ENCODE measurements around the gene RUNX2. TPM values are rescaled to one million over a fixed set of nuclear protein-coding genes. Genes with fewer than 3 reads are reported as not detected.

Gene RUNX2
- total RNA-seq, 2 experiments from 2014 or later = 0.27 to 0.44 TPM

GRCh38 chr6:45423824-45424450 is 95.8 kb downstream of the RUNX2 start:
- H3K9me3 ChIP-seq (ENCODE audit: low read length) = no peaks in the 10 kb centered on the region
- no peak for DNase-seq (ENCODE audit: low spot score)
- CTCF ChIA-PET (ENCODE audit: unreplicated experiment) = no interaction called here
- H2AFZ ChIP-seq (ENCODE audit: low read length) = no peak overlapping the region
- H4K20me1 ChIP-seq (ENCODE audit: insufficient read depth, low read length) = no peaks in the 10 kb centered on the region
- no peaks in the 10 kb centered on the region for H3K79me2 ChIP-seq (ENCODE audit: insufficient read depth, low read depth, low read length)
- no peak for TF ChIP-seq CTCF (conservative IDR thresholded peaks at IDR 0.05; ENCODE audit: low read length)
- TF ChIP-seq EZH2phosphoT487 (IDR thresholded peaks at IDR 0.05; ENCODE audit: borderline replicate concordance, low read depth, low read length) = peak; percentile 14; the same call in 1 of the 2 replicates
- no peaks in the 10 kb centered on the region for H3K9me2 ChIP-seq (ENCODE audit: insufficient read depth, low read length)
- peaks cover 34% of the 10 kb centered on the region for H3K4me1 ChIP-seq (ENCODE audit: insufficient read depth, low read length, poor library complexity, severe bottlenecking)
- no peaks in the 10 kb centered on the region for H3K36me3 ChIP-seq (ENCODE audit: insufficient read depth, low read length)
- no peak overlapping the region for H3K27ac ChIP-seq (ENCODE audit: low read depth, low read length, poor library complexity, severe bottlenecking)
- H3K4me3 ChIP-seq (ENCODE audit: low read depth, low read length, poor library complexity, severe bottlenecking) = no peak overlapping the region
- no TSS peak for BruUV-seq (replicated peaks)
- 0 out of 2 replicates have a peak overlapping the region, but pooled peaks have one; percentile 8 for H3K4me2 ChIP-seq (ENCODE audit: low read length)
- POLR2A ChIA-PET = interaction anchor here (0.5 to 0.6 kb wide), 2 partner anchors 48 to 50 kb away, joined by 3 read pairs; no protein-coding TSS in a partner anchor
- intact Hi-C loops (cut with micrococcal nuclease; ENCODE audit: unreplicated experiment) = loop anchor here (5.0 to 10.0 kb wide), 3 partner anchors 47 to 501 kb away; partner anchors contain the start of gene SUPT3H

- POLR2A ChIA-PET = interaction anchor here (0.6 to 0.7 kb wide), 3 partner anchors 50 to 175 kb away, joined by 3 to 5 read pairs (median 4); no protein-coding TSS in a partner anchor
- Histone ChIP-seq H3K4me2 (ENCODE audit: low read length) (0 out of 2 replicates have a peak overlapping the region, but pooled peaks have one; percentile 8), H3K4me1 (ENCODE audit: insufficient read depth, low read length, poor library complexity, severe bottlenecking) (peaks cover 34% of the 10 kb centered on the region), H3K9me3 (ENCODE audit: low read length) (no peaks in the 10 kb centered on the region), H3K27ac (ENCODE audit: low read depth, low read length, poor library complexity, severe bottlenecking) (no peak overlapping the region), H3K36me3 (ENCODE audit: insufficient read depth, low read length) (no peaks in the 10 kb centered on the region), H3K79me2 (ENCODE audit: insufficient read depth, low read depth, low read length) (no peaks in the 10 kb centered on the region), H3K9me2 (ENCODE audit: insufficient read depth, low read length) (no peaks in the 10 kb centered on the region), H2AFZ (ENCODE audit: low read length) (no peak overlapping the region), H3K4me3 (ENCODE audit: low read depth, low read length, poor library complexity, severe bottlenecking) (no peak overlapping the region), H4K20me1 (ENCODE audit: insufficient read depth, low read length) (no peaks in the 10 kb centered on the region)
- no peak for TF ChIP-seq EZH2phosphoT487 (IDR thresholded peaks at IDR 0.05; ENCODE audit: borderline replicate concordance, low read depth, low read length)
- no peak for TF ChIP-seq CTCF (conservative IDR thresholded peaks at IDR 0.05; ENCODE audit: low read length)
- intact Hi-C loops (cut with micrococcal nuclease; ENCODE audit: unreplicated experiment) = loop anchor here (5.0 to 10.0 kb wide), 3 partner anchors 47 to 500 kb away; partner anchors contain the start of gene SUPT3H
- no TSS peak for BruUV-seq (replicated peaks)
- CTCF ChIA-PET (ENCODE audit: unreplicated experiment) = no interaction called here
- no peak for DNase-seq (ENCODE audit: low spot score)
Measured at GRCh38 chr6:45424451-45424861, 96.3 kb downstream of the RUNX2 start.

- Histone ChIP-seq H3K4me1 (ENCODE audit: insufficient read depth, low read length, poor library complexity, severe bottlenecking) (peaks cover 34% of the 10 kb centered on the region), H3K79me2 (ENCODE audit: insufficient read depth, low read depth, low read length) (no peaks in the 10 kb centered on the region), H3K36me3 (ENCODE audit: insufficient read depth, low read length) (no peaks in the 10 kb centered on the region), H4K20me1 (ENCODE audit: insufficient read depth, low read length) (no peaks in the 10 kb centered on the region), H3K4me2 (ENCODE audit: low read length) (peak overlapping the region; percentile 28), H3K27ac (ENCODE audit: low read depth, low read length, poor library complexity, severe bottlenecking) (no peak overlapping the region), H2AFZ (ENCODE audit: low read length) (no peak overlapping the region), H3K9me3 (ENCODE audit: low read length) (no peaks in the 10 kb centered on the region), H3K9me2 (ENCODE audit: insufficient read depth, low read length) (no peaks in the 10 kb centered on the region), H3K4me3 (ENCODE audit: low read depth, low read length, poor library complexity, severe bottlenecking) (no peak overlapping the region)
- intact Hi-C loops (cut with micrococcal nuclease; ENCODE audit: unreplicated experiment) = loop anchor here (10.0 kb wide), 2 partner anchors 289 to 499 kb away; no protein-coding TSS in a partner anchor
- CTCF ChIA-PET (ENCODE audit: unreplicated experiment) = no interaction called here
- no TSS peak for BruUV-seq (replicated peaks)
- POLR2A ChIA-PET = no interaction called here
- TF ChIP-seq CTCF (conservative IDR thresholded peaks at IDR 0.05; ENCODE audit: low read length) = no peak
- TF ChIP-seq EZH2phosphoT487 (IDR thresholded peaks at IDR 0.05; ENCODE audit: borderline replicate concordance, low read depth, low read length) = no peak
- DNase-seq (ENCODE audit: low spot score) = peak; percentile 4
Measured at GRCh38 chr6:45426251-45426650, 98.1 kb downstream of the RUNX2 start.

All from OCI-LY7 (cell line).